Hepatocyte (in vitro differentiated cells): Measurements from ENCODE around the gene LUZP2. TPM values are rescaled to one million over a fixed set of nuclear protein-coding genes. Genes with fewer than 3 reads are reported as not detected.

Experiments
- DNase-seq: peaks from one replicate; pipeline ENCODE4 v3.0.0-alpha.2; 2016; ENCODE audit warnings: low spot score
- H2AFZ ChIP-seq: fragments of 200-600 bp; sonication (generic); 2 replicates; pipeline ENCODE4 v1.6.0; 2016; ENCODE audit warnings: antibody characterized with exemption, mild to moderate bottlenecking
- H3K27ac ChIP-seq: fragments of 200-600 bp; sonication (generic); 2 replicates; pipeline ENCODE4 v1.5.1; 2016; ENCODE audit warnings: mild to moderate bottlenecking
- H3K27me3 ChIP-seq: fragments of 200-600 bp; sonication (generic); 2 replicates; pipeline ENCODE4 v1.6.1; 2016
- H3K36me3 ChIP-seq: fragments of 200-600 bp; sonication (generic); replicated peaks from 2 replicates; pipeline ENCODE4 v1.5.1; 2016; ENCODE audit warnings: low read depth; ENCODE audit not compliant: insufficient read depth
- H3K4me1 ChIP-seq: fragments of 200-600 bp; sonication (generic); 2 replicates; pipeline ENCODE4 v1.5.1; 2016; ENCODE audit warnings: mild to moderate bottlenecking, moderate library complexity; ENCODE audit not compliant: insufficient read depth
- H3K4me2 ChIP-seq: fragments of 200-600 bp; sonication (generic); 2 replicates; pipeline ENCODE4 v1.6.0; 2016
- H3K4me3 ChIP-seq: fragments of 200-600 bp; sonication (generic); 2 replicates; pipeline ENCODE4 v1.5.1; 2016; ENCODE audit warnings: mild to moderate bottlenecking
- H3K79me2 ChIP-seq: fragments of 200-600 bp; sonication (generic); 2 replicates; pipeline ENCODE4 v1.6.0; 2017; ENCODE audit warnings: mild to moderate bottlenecking
- H3K9me2 ChIP-seq: fragments of 200-600 bp; sonication (generic); replicated peaks from 2 replicates; pipeline ENCODE4 v1.6.0; 2017; ENCODE audit warnings: mild to moderate bottlenecking; ENCODE audit not compliant: insufficient read depth
- H3K9me3 ChIP-seq: fragments of 200-600 bp; sonication (generic); 2 replicates; pipeline ENCODE4 v1.5.1; 2016; ENCODE audit warnings: low read depth, mild to moderate bottlenecking
- H4K20me1 ChIP-seq: fragments of 200-600 bp; sonication (generic); 2 replicates; pipeline ENCODE4 v1.6.0; 2016; ENCODE audit warnings: mild to moderate bottlenecking; ENCODE audit not compliant: insufficient read depth, poor library complexity, severe bottlenecking
- EZH2 ChIP-seq: fragments of 200-600 bp; sonication (generic); IDR thresholded peaks from 2 replicates; pipeline ENCODE4 v1.6.1; 2016; ENCODE audit warnings: antibody characterized with exemption, mild to moderate bottlenecking, borderline replicate concordance
- EZH2phosphoT487 ChIP-seq: fragments of 200-600 bp; sonication (generic); IDR thresholded peaks from one replicate; pipeline ENCODE4 v1.6.1; 2018; ENCODE audit warnings: antibody characterized with exemption, mild to moderate bottlenecking, low read depth, moderate library complexity; ENCODE audit not compliant: unreplicated experiment, severe bottlenecking
- WGBS: methylation state at CpG from one replicate; pipeline ENCODE4 v1.1.6; 2016; ENCODE audit warnings: low lambda C conversion rate; ENCODE audit errors: missing lambda C conversion rate; 5-methylcytosine and 5-hydroxymethylcytosine counted together
- polyA plus RNA-seq: library from polyadenylated mRNA; unstranded; fragments of >200 nt; fragmentation: Nextera tagmentation; extraction: Ambion mirVana; gene quantifications from 2 replicates; pipeline ENCODE4 v1.2.1, GENCODE V29; 2016
- total RNA-seq: library from RNA; depleted of rRNA; stranded (reverse); fragments of >200 nt; gene quantifications from 2 replicates; pipeline ENCODE4 v1.2.3, GENCODE V29; 2014
- TF ChIP-seq, protein P1 (sequence below): fragments of 200-600 bp; sonication (generic); IDR thresholded peaks from 2 replicates; pipeline ENCODE4 v1.5.1; 2016; ENCODE audit warnings: antibody characterized with exemption, mild to moderate bottlenecking; ENCODE audit not compliant: poor library complexity

LUZP2 gene
- total and polyA plus RNA-seq, 2 experiments from 2014 or later, result 2.2 to 7.9 TPM

DNA sequence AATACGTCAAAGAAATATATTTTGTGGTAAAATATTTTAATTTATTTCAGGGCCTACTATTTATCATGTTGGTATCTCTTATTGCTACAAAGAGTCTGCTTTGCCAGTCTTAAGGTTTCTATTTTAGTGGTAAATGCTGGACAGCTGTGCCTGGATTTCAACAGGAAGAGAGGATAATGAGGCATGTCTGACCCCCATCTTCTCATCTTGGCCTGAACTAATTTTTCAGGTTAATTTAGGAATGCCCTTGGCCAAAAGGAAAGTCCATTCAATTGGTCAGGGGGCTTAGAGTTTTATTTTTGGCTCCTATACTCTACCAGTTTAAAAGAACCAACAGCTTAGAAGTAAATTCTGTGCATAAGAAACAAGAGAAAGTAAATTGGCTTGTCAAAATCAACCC, 428.2 kb downstream of the LUZP2 start:
- Histone ChIP-seq H3K4me1 (no peaks in the 10 kb centered on the region), H3K27ac (no peak overlapping the region), H4K20me1 (no peaks in the 10 kb centered on the region), H3K9me2 (no peaks in the 10 kb centered on the region), H3K79me2 (no peaks in the 10 kb centered on the region), H3K9me3 (no peaks in the 10 kb centered on the region), H3K36me3 (no peaks in the 10 kb centered on the region), H3K27me3 (no peaks in the 10 kb centered on the region), H3K4me3 (no peak overlapping the region), H2AFZ (no peak overlapping the region), H3K4me2 (no peak overlapping the region)
- WGBS, result 95% methylated on average over 1 of the region's 1 CpG
- no peak for TF ChIP-seq EZH2
- no peak for TF ChIP-seq EZH2phosphoT487
- TF ChIP-seq, protein P1, sequence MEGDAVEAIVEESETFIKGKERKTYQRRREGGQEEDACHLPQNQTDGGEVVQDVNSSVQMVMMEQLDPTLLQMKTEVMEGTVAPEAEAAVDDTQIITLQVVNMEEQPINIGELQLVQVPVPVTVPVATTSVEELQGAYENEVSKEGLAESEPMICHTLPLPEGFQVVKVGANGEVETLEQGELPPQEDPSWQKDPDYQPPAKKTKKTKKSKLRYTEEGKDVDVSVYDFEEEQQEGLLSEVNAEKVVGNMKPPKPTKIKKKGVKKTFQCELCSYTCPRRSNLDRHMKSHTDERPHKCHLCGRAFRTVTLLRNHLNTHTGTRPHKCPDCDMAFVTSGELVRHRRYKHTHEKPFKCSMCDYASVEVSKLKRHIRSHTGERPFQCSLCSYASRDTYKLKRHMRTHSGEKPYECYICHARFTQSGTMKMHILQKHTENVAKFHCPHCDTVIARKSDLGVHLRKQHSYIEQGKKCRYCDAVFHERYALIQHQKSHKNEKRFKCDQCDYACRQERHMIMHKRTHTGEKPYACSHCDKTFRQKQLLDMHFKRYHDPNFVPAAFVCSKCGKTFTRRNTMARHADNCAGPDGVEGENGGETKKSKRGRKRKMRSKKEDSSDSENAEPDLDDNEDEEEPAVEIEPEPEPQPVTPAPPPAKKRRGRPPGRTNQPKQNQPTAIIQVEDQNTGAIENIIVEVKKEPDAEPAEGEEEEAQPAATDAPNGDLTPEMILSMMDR, result no peak
- no peak for DNase-seq

- H3K4me2 ChIP-seq, result no peak overlapping the region
- H3K9me3 ChIP-seq, result no peaks in the 10 kb centered on the region
- no peak overlapping the region for H3K27ac ChIP-seq
- H3K36me3 ChIP-seq, result no peaks in the 10 kb centered on the region
- H3K9me2 ChIP-seq, result no peaks in the 10 kb centered on the region
- H3K4me3 ChIP-seq, result no peak overlapping the region
- WGBS, result 77% methylated on average over 9 of the region's 9 CpGs
- H3K4me1 ChIP-seq, result peaks cover 5% of the 10 kb centered on the region
- no peaks in the 10 kb centered on the region for H3K79me2 ChIP-seq
- DNase-seq, result no peak
- no peaks in the 10 kb centered on the region for H4K20me1 ChIP-seq
- H3K27me3 ChIP-seq, result no peaks in the 10 kb centered on the region
- H2AFZ ChIP-seq, result no peak overlapping the region
- TF ChIP-seq, protein P1, result no peak
- TF ChIP-seq EZH2, result no peak
Measured at GRCh38 chr11:24932110-24933000, 435.5 kb downstream of the LUZP2 start.

- Histone ChIP-seq H3K4me2 (no peak overlapping the region), H2AFZ (no peak overlapping the region), H3K9me2 (no peaks in the 10 kb centered on the region), H3K4me3 (no peak overlapping the region), H3K9me3 (no peaks in the 10 kb centered on the region), H3K27ac (no peak overlapping the region), H3K36me3 (no peaks in the 10 kb centered on the region), H3K27me3 (no peaks in the 10 kb centered on the region), H3K4me1 (peaks cover 5% of the 10 kb centered on the region), H3K79me2 (no peaks in the 10 kb centered on the region), H4K20me1 (no peaks in the 10 kb centered on the region)
- no peak for DNase-seq
- TF ChIP-seq EZH2phosphoT487, result no peak
- TF ChIP-seq, protein P1, result no peak
- TF ChIP-seq EZH2, result no peak
- 64% methylated on average over 1 of the region's 1 CpG for WGBS
Measured at GRCh38 chr11:24934733-24935439, 438.0 kb downstream of the LUZP2 start.
